Fibroblast of skin of abdomen (primary cell): ENCODE results near the gene MARCHF11. TPM values are rescaled to one million over a fixed set of nuclear protein-coding genes. Genes with fewer than 3 reads are reported as not detected.
A peak's percentile ranks its signal among the peaks of the same experiment; 100 is the strongest.

Experiments
- DNase-seq: peaks from one replicate; pipeline ENCODE4 v3.0.0-alpha.2; 2013
- polyA plus RNA-seq, 2 experiments: library from polyadenylated mRNA; unstranded; fragments of 120-200 nt; gene quantifications; one replicate each; pipeline ENCODE4 v1.2.1, GENCODE V29; 2013; ENCODE audit not compliant: insufficient read length in 2 of 2

The MARCHF11 gene, protein sequence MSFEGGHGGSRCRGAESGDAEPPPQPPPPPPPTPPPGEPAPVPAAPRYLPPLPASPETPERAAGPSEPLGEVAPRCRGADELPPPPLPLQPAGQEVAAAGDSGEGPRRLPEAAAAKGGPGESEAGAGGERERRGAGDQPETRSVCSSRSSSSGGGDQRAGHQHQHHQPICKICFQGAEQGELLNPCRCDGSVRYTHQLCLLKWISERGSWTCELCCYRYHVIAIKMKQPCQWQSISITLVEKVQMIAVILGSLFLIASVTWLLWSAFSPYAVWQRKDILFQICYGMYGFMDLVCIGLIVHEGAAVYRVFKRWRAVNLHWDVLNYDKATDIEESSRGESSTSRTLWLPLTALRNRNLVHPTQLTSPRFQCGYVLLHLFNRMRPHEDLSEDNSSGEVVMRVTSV
- polyA plus RNA-seq (2013, experiment 1 of 2; ENCODE audit: insufficient read length) = not detected
- not detected for polyA plus RNA-seq (2013, experiment 2 of 2; ENCODE audit: insufficient read length)

DNA sequence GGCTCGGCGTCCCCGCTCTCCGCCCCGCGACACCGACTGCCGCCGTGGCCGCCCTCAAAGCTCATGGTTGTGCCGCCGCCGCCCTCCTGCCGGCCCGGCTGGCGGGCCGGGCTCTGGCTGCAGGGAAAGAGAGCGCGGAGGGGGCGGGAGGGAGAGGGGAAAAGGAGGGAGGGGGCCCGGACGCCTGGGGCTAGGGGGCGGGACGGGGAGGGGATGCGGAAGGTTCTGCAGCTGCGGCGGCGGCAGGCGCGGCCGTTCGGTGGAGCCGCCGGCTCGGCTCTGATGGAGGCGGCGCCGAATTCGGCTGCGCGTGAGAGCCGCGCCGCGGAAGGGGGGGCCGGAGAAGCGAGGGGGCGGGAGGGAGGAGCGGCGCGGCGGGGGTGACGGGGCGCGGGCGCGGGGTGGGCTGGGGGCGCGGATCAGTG is at the start of gene MARCHF11:
TSS of gene MARCHF11 (minus strand) at position 281 of the 425 bp plus-strand sequence. CDS start at position 65, 216 bp downstream.
- no peak for DNase-seq

DNA sequence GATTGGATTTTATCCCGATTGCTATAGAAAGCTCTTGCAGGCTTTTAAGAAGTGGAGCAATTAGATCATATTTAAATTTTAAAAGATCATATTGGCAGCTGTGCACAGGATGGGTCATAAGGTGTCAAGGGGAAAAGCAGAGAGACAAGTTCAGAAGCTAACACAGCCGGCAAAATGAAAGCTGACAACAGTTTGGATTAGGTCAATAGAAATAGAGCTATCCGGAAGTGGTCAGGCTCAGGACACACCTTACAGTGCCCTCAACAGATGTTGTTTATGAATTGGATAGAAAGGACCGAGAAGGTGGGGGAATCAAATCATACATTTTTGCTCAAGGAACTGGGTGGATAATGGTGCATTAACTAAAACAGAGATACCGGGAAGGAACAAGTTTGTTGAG is 46.3 kb upstream of the MARCHF11 start:
- DNase-seq = no peak

DNA sequence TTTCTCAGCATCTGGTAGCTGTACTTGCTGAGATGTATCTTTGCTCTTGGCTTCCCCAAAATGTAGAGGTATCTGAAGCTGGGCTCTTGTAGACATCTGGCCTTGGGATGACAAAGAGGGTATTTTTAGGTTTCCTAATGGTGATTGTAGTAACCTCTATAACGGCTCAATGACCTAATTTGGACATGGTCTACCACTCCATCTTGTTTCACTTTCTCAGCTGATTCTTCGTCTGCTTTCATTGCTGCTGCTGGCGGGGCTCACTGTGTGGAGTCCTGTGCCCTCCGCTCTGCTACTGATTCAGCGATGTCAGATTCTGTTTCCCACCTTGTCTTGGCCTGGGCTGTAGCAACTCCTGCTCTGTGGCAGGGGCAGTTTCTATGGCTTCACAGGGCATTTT is 12.7 kb upstream of the MARCHF11 start:
- DNase-seq = no peak

DNA sequence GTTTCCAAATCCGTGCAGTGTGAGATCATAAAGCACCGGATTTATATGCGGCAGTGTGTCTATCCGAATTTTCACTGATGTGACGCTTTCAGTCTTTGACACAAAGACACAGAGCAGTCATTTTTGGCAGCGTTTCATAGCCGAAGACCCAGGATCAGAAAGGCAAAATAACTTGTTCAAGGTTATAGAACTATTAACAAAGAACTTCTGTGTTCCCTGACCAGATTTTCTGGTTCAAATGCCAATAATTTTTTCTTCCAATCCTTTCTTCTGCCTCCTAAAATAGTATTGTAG is 1.1 kb upstream of the MARCHF11 start:
- no peak for DNase-seq

DNA sequence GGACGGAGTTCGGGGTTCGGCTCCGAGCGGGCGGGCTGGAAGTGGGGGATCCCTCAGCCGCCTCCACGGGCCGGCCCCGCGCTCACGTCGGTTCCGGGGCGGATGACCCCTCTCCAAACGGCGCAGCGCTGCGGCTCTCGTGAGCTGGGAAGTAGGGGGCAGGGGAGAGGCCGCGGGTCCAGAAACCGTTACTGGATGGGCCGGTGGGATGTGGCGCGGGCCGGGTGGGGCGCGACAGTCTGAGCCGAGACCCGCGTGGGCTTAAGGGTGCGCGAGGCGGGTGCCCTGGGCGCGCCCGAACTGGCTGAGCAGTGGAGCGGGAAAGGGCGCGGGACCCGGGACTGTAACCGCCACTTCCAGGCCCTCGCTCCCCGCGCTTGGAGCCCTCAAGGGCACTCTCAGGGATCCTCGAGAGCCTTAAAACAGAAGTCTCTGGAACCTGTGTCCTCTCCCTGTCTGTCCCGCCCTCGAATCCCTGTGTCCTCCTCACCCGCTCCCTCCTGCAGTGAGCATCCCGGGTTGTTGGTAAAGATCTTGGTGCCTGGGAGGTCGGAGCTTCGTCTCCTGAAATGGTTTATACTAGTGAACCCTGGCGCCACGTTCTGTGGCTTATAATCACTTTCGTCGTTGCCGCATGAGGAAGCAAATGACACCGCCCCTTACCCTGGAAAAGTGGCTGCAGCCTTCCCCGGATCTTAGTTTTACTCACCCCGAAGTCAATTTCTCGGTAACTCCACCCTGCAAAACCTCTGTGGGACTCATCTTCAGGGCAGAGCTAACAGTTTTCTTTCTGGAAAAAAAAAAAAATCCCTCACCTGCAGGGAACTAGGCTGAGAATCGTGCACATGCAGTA is 571 bp upstream of the MARCHF11 start:
- no peak for DNase-seq

DNA sequence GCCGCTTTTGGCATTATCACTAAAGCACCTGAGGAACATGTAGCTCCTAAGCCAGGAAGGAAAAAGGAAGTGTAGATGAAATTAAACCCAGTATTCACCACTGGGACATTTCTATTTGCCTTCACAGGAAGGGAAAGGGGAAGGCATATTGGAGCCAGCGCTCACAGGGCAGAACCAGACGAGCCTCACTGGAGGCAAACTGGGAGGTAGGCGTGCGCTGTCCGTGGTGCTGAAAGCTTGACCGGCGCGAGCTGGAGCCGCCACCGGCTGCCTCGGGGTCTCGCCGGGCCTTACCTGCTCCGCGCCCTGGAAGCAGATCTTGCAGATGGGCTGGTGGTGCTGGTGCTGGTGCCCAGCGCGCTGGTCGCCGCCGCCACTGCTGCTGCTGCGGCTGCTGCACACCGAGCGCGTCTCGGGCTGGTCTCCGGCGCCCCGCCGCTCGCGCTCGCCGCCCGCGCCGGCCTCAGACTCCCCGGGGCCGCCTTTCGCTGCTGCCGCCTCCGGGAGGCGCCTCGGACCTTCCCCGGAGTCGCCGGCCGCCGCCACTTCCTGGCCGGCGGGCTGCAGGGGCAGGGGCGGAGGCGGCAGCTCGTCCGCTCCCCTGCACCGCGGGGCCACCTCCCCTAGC is 732 bp downstream of the MARCHF11 start:
- peak; percentile 57 for DNase-seq

DNA sequence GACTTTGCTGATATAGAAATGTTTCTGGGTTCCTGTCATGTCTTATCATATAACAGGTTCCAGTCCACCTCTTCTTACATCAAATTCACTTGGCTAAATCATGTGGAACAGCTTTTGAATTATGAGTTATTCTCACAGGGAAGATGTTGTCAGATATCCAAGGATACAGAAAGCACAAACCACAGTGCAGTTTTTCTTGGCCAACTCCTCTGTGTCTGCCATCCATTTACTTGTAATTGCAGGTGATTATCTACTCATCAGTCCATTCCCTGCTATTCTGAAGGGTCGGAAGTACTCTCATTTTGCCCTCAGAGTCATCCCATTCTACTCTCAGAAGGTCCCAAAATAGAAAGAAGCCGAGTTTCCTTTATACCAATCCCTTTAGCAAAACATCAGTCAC is 10.0 kb downstream of the MARCHF11 start:
- no peak for DNase-seq

DNA sequence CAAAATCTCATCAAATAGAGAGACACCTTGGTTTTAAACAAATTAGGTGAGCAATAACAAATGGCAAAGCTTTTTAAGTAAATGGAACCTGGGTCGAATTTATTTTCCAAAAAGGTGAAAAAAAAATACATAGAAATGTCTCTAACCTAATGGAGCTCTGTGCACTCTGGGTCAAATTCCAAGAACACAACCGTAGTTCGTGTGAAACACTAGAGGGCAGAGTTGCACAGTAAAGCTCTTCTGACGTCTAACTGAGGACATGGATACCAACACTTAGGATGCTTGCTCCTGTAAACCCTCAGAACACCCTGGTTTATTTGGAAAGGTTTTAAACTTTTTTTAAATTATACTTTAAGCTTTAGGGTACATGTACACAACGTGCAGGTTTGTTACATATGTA is 18.9 kb downstream of the MARCHF11 start:
- DNase-seq = peak; percentile 38

DNA sequence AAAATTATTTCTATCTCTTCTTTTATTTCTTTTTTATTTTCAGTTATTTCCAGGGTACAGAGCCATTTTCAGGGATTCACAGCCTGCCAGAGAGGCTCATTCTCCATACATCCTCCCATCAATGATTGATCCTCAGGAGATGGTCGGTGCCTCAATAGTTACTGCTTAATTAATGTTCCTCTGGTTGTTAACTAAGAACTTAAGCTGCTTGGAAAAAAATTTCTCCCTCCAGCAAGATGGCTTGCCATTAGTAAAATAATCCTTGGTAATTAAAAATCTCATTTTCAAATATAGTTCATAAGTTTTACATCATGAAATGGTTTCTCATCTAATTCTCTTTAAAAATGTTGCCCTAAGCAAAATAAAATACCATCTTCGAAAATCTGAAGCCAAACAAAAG is 20.0 kb downstream of the MARCHF11 start:
- no peak for DNase-seq

DNA sequence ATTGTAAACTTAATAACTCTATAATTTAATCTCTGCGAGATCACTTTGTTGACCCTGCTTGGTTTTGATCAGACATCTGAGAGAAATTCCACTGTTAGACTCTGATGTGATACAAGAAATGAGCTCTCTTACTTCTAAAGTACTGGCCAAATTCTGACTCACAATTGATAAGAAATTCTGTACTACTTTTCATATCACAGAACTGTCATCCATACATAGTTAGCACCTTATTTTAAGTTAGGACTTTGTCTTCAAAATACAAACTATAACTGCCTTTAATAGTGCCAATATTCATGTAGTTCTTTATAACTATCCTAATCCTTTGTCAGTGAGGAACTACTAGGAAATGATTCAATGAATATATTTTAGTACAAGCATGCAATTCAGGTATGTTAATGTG is 23.4 kb downstream of the MARCHF11 start:
- DNase-seq = no peak

DNA sequence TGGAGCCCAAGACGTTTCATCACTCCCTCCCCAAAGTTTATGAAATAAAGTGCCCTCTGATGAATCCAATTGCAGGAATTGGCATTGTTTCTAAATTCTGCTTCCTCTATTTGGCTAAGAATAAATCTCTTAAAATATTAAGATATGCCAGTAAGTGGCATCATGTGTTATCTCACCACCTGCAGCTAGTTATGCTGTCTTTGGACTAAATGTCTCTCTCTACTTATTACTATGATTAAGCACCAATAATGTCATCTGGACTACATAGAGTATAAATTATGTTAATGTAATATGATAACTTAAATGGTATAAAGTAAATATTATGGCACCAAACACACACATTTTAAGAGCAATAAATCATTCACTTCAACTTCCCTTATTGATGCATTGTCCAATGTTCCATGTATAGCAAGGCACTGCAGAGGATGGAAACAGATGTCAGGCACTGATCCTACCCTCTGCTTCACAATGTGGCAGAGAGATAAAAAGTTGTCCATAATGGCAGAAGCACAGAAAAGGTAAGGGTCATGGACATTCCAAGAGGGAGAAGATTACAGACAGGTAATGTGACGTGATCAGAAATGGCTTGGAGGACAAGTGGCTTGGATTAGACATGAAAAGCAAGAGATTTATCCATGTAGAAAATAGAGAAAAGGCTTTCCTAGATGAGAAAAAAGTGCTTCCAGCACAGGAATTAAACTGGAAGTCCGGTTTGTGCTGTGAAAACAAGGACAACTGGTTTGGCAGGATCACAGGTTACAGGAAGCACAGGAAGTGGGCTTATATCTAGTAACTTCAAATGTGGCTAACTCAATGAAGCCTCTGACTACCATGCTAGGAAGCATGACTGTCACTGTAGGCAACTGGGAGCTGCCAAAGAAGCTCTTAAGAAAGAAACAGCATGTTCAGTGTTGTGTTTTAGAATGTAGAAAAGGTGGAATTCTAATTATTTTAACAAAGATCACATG is 26.7 kb downstream of the MARCHF11 start:
- no peak for DNase-seq

DNA sequence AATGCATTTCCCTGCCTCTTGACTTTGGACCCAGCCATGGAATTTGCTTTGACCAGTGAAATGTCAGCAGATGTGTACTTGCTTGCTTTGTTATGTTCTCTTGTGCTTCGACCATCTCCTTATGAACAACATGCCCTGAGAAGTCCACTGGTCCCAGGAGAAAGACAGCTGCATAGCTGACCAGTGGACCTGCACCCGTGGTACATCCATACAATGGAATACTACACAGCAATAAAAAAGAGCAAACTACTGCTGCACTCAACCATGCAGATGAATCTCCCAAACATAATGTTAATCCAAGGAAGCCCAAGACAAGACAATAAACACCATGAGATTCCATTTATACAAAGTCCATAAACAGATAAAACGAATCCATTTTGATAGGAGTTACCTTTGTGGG is 30.0 kb downstream of the MARCHF11 start:
- DNase-seq = no peak

DNA sequence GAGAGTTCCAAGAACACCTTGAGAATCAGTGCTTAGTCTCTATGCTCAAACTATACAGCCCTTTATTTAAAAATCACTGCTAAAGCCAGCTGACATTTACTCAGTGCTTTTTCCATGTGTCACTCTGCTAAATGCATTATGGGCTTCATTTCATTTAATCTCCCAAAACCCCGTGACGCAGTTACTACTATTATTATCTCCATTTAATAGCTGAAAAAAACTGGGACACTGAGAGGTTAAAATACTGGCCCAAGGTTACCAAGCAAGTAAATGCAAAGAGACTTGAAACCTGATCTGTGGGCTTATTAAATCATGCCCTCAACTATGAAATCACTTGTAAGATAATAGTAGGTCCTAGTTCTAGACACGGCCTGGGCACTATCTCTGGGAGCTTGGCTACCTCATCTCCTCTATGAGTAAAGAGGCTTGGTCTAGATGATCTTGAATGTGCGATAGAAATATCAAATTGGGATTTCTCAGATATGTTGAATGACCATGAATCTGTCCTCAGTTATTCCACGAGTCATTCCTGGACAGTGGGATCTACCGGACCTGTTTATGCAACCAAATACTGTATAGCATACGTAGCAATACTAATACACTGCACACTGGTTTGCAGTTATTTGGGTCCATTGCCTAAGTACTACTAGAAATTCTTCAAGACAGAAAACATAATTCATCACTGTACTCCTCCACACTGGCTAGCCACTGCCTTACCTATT is 32.3 kb downstream of the MARCHF11 start:
- no peak for DNase-seq

DNA sequence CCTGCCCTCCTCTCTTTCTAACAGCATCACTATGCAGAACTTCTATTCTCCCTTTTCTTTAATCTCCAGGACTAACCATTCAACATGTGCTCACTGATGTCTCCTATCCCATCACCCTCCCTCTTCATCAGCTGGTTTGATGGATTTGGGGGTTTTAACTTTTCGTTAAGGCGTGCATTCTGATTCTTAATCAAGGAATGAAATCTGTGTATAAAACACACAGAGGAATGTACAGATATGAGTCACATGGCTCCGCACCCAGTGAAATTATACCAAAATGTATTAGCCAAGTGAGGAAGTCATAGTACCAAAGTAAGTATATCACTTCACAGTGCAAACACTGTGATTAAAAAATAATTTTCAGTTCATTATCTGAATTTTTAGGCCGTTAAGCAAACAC is 35.2 kb downstream of the MARCHF11 start:
- DNase-seq = no peak

DNA sequence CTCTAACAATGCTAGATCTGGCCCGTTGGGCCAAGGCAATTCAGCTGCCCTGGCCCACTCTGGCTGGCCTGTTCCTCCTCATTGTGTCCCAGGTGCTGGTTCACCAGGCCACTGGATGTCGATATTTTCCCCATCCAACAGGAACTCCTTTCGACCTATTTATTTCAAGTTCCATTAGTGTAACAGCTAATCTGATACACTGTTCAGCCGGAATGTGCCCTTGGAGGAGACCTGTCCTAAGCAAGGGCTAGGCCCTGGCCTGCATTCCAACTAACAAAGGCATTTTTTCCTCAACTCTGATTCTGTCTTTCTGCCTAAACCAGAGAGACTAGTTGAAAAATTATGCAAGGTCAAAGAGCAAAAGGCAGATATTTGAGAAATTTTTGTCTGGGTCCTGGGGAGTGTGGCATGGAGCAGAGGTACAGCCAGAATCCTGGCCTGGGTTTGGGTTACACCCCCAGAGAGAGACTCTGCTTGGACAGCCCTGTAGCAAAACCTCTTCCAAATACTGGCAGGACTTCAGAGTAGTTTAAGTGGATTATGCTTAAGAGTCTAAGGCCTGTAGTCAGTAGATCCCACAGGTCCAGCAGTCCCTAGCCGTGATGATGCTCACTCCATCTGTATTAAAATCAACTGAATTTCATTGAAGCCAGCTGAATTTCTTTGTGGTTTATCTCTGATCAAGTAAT is 36.1 kb downstream of the MARCHF11 start:
- DNase-seq = no peak

DNA sequence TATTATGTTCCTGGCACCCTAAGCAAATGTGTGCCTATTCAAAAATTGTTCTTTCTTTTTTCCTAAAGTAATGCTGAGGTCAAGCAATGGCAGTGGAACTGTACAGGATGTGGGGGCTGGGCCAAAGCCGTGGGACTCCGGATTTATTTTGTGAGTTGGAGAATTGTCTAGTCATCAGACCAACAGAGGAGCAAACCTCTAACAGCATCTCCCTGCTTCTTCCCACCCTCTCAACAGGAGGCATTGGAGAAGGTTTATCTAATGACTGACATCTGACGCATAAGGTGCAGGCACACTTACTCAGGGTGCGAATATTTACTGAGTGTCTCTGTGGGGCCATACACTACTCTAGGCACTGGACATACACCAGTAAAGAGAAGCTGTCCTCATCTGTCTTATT is 38.6 kb downstream of the MARCHF11 start:
- DNase-seq = no peak

DNA sequence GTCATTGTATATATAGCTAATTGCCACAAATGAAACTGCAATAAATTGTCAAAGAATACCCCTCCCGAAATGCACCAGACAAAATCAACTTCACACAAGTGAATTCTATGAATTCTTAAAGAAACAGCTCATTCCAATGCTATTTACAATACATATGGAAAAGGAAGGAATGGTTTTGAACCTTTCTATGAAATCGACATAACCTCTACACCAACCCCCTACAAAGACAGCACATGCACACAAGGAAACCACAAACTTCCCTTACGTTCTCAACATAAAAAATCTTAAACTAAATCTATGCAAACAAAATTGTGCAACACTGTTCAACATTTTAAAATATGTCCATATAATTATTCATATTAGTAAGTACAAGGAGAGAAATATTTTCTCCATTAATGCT is 39.2 kb downstream of the MARCHF11 start:
- no peak for DNase-seq

DNA sequence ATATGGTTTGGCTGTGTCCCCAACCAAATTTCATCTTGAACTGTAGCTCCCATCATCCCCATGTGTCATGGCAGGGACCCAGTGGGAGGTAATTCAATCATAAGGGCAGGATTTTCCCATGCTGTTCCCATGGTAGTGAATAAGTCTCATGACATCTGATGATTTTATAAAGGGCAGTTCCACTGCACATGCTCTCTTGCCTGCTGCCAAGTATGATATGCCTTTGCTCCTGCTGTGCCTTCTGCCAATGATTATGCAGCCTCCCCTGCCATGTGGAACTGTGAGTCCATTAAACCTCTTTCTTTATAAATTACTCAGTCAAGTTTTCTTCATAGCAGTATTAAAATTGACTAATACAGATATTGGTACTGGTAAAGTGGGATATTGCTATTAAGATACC is 42.4 kb downstream of the MARCHF11 start:
- DNase-seq = no peak

DNA sequence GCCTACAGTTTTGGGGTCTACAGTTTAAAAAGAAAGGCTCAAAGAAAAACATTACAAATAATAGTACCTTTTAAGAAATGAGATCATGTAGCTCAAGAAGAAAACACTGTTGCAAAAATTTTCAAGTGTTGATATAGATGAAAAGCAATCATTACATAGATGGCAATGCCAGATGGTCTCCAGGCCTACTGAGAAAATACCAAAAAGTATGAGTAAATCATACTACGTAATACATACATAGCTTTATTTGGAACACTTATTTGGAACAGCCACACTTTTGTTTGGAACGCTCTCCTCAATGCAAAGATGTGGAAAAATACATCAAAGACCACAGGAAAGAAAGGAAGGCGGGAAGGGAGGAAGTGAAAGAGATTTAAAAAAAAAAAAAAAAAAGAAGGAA is 44.1 kb downstream of the MARCHF11 start:
- no peak for DNase-seq

DNA sequence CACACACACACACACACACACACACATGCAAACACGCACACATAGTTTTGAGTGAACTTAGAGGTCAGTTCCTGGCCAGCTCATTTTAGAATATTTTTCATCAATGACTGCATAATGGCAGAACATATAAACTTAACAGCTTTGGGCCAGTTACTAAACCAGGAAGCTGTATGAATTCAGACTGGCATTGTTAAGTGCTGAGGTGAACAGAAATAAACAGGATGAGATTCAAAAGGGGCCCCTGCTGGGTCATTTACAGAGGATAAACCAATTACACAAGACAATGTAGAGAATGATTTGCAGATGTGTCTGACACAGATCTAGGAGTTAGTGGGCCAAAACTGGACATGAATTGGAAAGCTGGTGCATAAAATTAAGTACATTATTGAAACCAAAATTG is 44.6 kb downstream of the MARCHF11 start:
- no peak for DNase-seq

DNA sequence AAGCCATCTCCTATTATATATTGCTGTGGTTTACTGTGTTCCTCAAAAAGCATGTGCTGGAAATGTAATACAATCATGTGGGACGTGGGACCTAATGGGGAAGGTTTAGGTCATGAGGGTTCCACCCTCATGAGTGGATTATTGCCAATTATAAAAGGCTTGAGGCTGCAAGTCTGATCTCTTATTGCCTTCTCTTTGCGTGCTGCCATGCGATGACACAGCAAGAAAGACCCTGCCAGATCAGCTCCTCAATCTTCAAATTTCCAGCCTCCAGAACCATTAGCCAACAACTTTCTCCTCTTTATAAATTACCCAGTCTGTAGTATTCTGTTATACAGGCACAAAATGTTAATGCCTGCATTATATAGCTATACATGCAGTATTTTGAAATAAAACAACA is 45.4 kb downstream of the MARCHF11 start:
- no peak for DNase-seq
